Superior temporal gyrus (tissue), 1 donor: ENCODE measurements around the gene REEP3.
"Not testable (repeated sequence)": the region's sequence is repeated elsewhere in the genome, so short reads cannot be mapped to it uniquely, and the experiment has no call there.

Experiments used
- DNase-seq: peaks from one replicate; pipeline ENCODE4 v3.0.0-alpha.2; 2016; ENCODE audit errors: extremely low spot score

The REEP3 gene, protein sequence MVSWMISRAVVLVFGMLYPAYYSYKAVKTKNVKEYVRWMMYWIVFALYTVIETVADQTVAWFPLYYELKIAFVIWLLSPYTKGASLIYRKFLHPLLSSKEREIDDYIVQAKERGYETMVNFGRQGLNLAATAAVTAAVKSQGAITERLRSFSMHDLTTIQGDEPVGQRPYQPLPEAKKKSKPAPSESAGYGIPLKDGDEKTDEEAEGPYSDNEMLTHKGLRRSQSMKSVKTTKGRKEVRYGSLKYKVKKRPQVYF

DNA sequence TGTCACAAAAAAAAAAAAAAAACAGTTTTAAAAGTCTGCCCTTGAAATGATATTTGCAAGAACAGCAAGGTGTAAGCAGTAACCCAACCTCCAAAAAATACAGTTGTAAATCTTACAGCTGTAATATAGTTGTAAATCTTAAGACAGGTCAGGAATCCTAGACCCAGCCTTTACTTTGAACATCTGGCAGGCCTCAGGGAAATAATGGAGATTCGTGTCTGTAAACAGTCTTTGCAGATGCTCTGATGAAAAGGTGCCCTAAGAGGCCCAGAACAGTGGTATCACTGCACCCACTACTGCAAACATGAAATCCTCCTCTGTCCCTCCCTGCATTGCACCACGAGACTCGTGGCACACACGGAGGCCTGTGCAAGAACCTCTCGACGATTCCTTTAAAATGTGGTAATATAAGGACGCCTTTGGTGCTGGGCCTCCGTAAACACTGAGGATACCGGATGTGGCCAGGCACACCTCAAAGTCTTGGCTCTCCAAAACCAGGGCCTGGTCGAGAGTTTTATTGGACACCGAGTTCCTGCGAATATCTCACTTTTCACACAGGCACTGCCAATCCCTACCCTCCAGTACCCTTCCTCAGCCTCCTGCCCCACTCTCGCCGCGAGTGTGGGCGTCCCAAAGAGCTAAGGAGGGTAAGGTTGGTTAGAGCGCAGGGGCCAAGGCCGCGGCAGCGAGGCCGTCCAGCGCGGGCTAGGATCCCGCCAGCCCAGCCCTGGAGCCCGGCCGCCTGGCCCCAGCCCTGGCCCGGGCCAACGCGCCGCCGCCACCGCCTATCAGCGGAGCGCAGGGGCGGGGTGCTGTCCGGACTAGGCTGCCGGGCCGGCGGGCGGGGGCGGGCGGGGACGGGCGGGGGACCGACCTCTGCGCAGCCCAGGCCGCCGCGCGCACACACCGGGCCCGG, at the start of gene REEP3:
Gene REEP3 (plus strand): TSS at position 902 of the 916 bp plus-strand sequence. CDS start 145 bp downstream, outside the sequence.
- DNase-seq = no peak

DNA sequence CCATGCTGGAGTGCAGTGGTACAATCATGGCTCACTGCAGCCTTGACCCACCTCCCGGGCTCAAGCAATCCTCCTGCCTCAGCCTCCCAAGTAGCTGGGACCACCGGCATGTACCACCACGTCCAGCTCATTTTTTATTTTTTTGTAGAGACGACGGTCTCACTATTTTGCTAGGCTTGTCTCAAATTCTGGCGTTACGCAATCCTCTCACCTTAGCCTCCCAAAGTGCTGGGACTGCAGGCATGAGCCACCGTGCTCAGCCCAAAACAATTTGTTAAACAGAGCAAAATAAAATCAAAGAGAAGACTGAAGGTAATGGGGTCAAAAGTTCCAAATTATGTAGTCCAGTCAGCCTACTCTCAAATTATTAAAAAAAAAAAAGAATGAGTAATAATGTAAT, 46.7 kb upstream of the REEP3 start:
- no peak for DNase-seq

DNA sequence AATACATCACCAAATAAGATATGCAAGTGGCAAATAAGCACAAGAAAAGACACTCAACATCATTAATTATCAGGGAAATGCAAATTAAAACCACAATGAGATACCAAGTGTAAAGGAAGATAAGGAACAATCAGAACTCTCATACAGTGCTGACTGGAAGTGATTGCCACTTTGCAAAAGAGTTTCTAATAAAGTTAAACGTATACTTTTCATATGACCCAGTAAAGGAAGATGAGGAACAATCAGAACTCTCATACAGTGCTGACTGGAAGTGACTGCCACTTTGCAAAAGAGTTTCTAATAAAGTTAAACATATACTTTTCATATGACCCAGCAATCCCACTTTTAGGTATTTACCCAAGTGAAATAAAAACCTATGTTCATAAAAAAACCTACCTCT, 43.3 kb upstream of the REEP3 start:
- no peak for DNase-seq

DNA sequence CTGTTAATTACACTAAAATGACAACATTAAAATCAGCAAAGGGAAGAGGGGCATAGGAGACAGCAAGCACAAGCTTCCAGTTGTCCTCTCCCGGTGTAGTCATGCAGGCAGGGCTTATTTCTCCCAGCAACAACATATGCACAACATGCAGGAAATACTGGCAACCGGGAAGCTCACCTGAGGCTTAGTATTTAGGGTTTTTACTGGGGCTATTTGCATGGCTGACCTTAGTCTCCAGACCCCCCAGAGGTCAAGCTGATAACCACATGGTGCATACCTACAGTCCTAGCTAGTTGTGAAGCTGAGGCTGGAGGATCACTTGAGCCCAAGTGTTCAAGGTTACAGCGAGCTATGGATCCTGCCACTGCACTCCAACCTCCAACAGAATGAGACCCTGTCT, 42.6 kb upstream of the REEP3 start:
- DNase-seq = no peak

DNA sequence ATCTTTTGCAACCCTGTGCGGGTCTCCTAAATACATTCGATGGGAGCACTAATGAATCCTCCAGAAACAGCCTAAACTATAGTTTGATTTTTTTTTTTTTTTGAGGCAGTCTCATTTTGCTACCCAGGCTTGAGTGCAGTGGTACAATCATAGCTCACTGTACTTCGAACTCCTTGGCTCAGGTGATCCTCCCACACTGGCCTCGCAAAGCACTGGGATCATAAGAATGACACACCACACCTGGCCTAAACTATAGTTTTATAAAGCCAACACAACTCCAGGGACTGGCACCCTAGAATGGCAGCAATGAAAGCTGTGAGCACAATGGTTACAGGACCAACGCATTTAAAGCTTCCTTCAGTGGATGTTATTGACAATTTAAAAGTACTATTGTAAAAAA, 41.0 kb upstream of the REEP3 start:
- no peak for DNase-seq

DNA sequence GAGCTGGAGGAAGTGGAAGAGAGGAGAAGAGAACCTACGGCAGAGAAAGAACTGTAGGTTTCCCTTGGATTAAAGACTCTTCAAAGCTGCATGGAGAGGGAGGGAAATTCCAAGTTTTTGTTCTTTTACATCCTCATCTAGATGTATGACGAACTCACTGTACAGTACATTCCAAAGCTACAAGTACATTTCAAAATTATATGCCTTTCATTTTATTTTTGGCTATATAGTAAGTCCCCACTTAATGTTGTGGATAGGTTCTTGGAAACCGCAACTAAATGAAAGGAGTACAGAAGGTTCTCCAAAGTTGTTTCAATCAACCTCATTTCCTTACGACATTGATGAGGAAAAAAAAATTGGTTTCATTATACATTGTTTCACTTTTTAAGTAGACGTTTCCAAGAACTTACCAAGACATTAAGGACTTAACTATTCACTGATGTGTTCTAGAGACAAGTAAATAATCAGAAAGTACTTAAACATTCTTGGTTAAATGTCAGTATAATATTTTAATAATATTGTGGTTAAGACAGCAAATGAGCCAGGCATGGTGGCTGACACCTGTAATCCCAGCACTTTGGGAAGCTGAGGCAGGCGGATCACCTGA, 39.3 kb upstream of the REEP3 start:
- no peak for DNase-seq

DNA sequence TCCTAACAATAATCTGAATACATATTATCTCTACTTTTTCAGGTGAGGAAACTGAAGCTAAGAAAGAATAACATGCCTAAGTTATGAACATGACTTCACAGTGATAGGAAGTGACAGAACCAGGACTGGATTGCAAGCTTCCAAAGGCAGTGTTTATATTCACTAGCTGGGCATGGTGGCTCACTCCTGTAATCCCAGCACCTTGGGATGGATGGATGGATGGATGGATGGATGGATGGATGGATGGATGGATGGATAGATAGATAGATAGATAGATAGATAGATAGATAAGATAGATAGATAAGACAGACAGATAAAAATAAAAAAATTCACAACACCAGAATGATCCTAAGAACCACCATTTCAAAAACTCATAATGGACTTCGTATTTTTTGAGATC, 37.2 kb upstream of the REEP3 start:
- DNase-seq = no peak

DNA sequence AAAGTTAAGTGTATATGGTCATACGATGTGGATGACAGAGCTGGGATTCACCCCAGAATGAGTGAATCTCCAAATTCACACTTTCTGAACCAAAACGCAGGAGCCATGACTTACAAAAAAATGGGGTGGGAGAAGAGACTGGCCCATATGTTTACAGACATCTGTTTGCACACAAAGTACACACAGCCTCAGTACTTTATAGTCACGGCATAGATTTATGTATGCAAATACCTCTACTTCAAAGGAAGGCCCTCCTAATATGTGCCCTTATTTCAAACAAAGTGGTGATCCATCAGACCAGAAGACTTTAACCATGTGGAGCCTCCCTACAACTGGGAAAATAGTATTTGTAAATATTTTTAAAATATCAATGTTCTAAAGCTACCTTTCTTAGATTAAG, 33.2 kb upstream of the REEP3 start:
- no peak for DNase-seq

DNA sequence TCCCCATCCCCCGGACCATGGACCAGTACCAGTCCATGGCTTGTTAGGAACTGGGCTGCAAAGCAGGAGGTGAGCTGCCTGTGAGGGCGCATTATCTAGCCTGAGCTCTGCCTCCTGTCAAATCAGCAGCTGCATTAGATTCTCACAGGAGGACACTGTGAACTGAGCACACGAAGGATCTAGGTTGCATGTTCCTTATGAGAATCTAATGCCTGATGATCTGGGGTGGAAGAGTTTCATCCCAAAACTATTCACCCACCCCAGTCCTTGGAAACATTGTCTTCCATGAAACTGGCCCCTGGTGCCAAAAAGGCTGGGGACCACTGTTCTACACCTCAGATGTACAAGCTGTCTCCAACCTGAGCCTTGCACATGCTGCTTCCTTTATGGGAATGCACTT, 31.4 kb upstream of the REEP3 start:
- no peak for DNase-seq

DNA sequence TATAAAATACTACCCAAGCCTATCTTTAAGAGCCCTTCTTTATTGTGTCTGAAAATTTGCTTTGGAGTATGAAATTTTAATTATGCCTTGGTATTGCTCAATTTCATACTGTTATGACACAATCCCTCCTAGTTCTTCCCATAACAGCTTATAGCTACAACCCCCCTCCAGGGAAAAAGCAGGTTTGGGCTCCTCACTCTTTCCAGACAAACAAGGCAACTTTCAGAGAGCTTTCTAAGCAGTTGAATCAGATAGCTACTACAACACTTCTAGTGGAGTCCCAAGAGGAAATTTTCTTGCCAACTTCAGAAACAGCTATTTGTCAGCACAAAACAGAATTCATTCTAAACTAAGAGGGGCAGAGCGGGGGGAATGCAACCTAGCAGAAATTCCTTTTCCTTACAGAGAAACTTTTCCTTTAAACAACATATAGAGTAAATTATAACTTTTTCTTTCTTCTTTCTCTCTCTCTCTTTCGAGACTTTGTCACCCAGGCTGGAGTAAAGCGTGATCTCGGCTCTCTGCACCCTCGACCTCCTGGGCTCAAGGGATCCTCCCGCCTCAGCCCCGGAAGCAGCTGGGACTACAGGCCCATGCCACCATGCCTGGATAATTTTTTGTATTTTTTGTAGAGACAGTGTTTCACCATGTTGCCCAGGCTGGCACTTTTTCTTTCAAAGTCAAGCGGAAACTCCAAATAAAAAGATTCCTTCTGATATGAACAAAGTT, 29.4 kb upstream of the REEP3 start:
- no peak for DNase-seq

DNA sequence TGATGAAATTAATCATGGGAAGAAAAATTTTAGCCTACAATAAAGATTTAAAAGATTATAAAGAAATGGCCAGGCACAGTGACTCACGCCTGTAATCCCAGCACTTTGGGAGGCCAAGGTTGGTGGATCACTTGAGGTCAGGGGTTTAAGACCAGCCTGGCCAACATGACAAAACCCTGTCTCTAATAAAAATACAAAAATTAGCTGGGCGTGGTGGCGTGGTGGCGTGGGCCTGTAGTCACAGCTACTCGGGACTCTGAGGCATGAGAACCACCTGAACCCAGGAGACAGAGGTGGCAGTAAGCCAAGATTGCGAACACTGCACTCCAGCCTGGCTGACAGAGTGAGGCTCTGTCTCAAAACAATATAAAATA, 28.9 kb upstream of the REEP3 start:
- not testable (repeated sequence) for DNase-seq

DNA sequence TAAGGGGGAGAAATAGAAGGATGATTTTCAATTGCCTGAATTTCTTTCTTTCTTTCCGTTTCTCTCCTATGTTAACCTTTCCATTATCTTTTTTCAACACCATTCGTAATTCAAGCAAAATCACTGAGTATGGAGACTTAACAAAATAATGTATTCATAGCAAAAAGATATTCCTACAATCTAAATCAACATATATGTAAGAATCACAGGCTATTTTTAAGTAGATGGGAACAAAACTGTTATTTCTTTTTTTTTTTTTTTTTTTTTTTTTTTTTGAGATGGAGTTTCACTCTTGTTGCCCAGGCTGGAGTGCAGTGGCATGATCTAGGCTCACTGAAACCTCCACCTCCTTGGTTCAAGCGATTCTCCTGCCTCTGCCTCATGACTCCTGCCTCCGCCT, 28.2 kb upstream of the REEP3 start:
- no peak for DNase-seq

DNA sequence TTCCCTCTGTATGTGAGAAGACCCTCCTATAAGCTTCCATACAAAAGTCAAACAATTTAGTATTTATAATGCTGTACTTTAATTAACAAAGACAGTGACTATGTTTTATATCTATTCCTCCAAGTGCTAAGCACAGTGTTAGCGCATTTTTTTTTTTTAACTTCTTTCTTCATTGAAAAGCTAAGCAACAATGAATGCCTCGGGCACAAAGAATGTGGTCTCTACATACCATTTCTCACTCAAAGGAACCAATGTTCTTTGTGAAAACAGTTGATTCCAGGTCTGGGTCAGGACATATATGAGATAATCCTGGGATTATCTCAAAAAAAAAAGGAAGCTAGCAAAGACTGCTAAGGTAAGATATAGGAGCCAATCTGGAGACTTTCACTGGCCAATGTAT, 26.2 kb upstream of the REEP3 start:
- DNase-seq = no peak

DNA sequence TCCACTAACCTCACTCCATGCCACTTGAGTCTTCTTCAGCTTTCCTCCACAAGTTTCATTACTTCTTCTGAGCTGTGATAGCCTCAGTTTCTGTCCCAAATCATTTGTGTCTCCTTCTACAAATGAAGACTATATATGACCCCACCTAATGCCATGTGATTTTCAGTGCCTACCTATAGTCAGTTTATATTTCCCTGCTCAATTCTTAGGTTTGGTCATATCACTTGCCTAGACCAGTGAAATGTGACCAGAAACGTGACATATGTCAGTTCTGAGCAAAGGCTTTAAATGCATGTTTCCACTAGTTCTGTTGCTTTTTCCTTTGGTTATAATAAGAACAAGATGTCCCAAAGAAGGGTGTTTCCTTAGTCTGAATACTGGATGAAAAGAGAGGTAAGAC, 24.6 kb upstream of the REEP3 start:
- DNase-seq = no peak

DNA sequence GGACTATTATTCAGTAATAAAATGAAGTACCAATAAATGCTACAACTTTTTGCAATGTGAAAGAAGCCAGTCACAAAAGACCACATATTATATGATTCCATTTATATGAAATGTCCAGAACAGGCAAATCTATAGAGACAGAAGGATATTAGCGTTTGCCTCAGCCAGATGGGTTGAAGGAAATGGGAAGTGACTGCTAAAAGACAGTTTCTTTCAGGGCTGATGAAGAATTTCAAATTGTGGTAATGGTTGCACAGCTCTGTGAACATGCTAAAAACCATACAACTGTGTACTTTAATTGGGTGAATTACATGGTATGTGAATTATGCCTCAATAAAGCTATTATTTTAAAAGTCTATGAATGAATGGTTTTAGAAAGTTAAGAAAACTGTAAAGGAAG, 23.9 kb upstream of the REEP3 start:
- no peak for DNase-seq

DNA sequence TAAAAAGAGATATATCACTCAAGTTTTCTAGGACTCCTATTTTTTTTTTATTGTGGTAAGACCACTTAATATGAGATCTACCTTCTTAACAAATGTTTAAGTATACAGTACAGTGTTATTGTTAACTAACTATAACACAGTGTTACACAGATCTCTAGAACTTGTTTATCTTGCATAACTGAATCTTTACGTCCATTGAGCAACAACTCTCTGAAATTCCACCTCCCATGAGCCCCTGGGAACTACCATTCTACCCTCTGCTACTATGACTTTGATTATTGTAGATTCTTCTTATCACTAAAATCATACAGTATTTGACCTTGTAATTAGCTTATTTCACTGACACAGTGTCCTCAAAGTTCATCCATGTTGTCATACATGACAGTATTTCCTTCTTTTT, 22.5 kb upstream of the REEP3 start:
- DNase-seq = no peak

DNA sequence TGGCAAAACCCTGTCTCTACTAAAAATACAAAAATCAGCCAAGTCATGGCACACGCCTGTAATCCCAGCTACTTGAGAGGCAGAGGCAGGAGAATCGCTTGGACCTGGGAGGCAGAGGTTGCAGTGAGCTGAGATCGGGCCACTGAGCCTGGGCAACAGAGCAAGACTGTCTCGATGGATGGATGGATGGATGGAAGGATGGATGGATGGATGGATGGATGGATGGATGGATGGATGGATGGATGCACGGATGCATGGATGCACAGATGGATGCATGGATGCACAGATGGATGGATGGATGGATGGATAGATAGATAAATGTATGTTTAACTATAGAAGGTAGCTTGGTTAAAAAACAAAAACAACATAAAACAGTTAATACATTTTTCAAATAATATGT, 20.6 kb upstream of the REEP3 start:
- DNase-seq = not testable (repeated sequence)

DNA sequence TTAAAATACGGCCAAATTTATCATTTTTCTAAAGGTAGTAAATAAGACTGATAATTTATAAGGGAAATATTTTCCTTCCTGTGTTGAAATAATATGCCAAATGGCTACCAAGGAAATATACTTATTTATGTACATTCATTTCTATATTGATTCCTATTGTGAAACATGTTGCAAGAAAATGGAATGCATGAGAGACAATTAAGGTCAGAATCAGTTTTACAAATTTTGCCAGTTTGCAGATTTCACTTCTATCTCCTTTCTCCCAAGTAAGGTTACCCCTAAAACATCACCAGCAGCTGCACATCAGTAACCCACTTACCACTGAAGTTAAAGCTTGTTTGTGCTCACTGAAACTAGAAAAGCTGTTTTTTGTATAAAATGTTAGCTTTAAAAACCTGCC, 19.2 kb upstream of the REEP3 start:
- DNase-seq = no peak

DNA sequence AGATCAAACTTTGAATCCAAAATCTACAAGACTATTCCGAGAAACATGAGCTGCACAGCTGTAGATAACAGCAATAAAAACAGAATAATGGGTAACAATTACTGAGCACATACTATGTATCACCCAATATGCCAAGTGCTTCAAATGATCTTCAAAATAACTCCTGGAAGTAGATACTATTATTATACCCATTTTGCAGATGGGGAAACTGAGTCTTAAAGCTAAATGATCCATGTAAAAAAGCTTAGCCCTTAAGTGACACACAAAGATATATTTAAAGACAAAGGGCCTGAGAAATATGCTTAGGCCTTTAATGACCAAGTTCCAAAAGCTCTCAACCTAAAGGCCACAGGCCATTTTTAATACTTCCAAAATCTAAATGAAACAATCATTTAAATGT, 18.4 kb upstream of the REEP3 start:
- no peak for DNase-seq

DNA sequence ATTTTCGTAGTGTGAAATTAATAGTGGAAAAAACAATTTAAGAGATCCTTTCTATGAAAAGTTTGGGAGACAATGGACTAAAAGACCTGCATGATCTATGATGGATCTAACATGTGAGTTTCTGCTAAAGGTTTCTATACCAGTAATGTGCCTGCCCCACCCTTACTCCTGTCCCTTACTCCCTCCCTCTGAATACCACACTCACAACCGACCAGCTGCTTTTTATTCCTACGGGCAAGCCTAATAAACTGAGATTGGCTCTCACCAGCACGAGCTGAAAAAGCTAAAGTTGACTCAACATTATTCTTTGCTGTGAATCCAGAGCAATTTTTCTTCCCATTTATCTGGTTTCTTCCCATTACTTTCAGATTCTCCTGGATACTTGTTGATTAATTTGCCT, 17.8 kb upstream of the REEP3 start:
- no peak for DNase-seq

DNA sequence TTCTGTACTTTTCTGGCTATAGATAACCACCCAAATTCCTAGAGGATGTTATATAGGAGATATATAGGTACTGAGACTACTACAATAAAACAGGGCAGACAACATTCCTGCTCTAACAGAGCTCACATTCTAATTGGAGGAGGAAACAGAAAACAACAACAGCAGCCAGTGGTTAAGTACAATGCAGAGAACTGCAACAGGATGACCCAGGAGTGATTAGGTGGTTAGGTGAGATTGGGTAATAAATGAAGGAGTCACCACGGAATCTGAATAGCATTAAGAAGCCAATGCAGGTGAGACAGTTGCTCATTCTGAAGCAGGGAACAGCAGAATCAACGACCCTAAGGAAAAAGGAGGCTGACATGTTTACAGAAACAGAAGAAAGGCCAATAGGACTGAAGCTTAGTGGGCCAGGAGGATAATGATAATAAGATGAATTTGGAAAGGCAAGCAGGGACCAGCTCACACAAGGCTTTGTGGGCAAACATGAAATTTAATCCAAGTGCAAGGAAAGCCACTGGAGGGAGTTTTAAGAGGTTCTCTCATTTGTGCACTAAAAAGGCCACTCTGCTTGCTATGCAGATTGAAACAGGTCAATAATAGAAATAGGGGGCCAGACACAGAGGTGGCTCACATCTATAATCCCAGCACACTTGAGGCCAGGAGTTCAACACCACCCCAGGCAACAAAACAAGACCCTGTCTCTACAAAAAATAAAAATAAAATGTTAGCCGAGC, 16.9 kb upstream of the REEP3 start:
- DNase-seq = no peak

DNA sequence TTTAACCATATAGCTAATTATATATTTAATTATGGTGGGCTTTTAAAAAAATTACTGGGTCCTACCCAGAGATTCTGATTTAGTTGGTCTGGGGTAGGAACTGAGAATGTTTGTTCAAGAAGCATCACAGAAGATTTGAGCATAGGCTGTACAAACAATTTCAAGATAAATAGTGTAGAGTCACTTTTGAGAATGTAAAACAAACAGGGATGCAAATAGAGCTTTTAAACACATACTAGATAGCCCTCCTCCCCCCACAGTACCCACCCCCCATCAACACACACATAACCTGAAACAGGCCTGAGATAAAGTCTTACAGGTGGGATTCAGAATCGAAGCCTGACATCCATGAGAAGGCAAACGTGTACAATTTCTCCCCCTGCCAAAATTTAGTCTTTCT, 15.6 kb upstream of the REEP3 start:
- no peak for DNase-seq
